H1 (cell line): Measurements from ENCODE around the gene ITGA11. TPM values are rescaled to one million over a fixed set of nuclear protein-coding genes. Genes with fewer than 3 reads are reported as not detected.
A peak's percentile ranks its signal among the peaks of the same experiment; 100 is the strongest.

Experiments used
- CTCF ChIA-PET: fragments of 300-600 bp; sonication (Branson Sonifier 250); formaldehyde crosslinking; loops from one replicate; lab custom pipeline; 2021; ENCODE audit not compliant: partially characterized antibody; lab: Charles Lee
- POLR2A ChIA-PET: fragments of 300-600 bp; sonication (Branson Sonifier 250); formaldehyde crosslinking; loops from one replicate; lab custom pipeline; 2021; ENCODE audit warnings: inconsistent platforms; ENCODE audit not compliant: partially characterized antibody; lab: Charles Lee
- DNase-seq, 2 experiments: peaks; one replicate each; pipeline versions ENCODE4 v3.0.0 to v3.0.0-alpha.2; 2010 to 2022; ENCODE audit warnings: low spot score in 2 of 2, low read depth in 1 of 2, mixed read lengths in 1 of 2
- FAIRE-seq: peaks from 2 replicates; lab custom pipeline; 2011; peaks lifted over from hg19 to GRCh38; lab: Jason Lieb, UNC
- H2AFZ ChIP-seq: 2 replicates; pipeline ENCODE4 v1.8.1; 2012; ENCODE audit warnings: low read length, inconsistent platforms
- H2AK5ac ChIP-seq: 2 replicates; pipeline ENCODE4 v1.6.1; 2013; ENCODE audit warnings: low read depth, low read length
- H2BK120ac ChIP-seq: replicated peaks from 2 replicates; pipeline ENCODE3; 2013; ENCODE audit warnings: low read depth, low read length, inconsistent platforms
- H2BK12ac ChIP-seq: 2 replicates; pipeline ENCODE4 v1.6.1; 2013; ENCODE audit warnings: low read depth, low read length
- H2BK15ac ChIP-seq: 2 replicates; pipeline ENCODE4 v1.6.1; 2013; ENCODE audit warnings: low read length
- H2BK20ac ChIP-seq: 2 replicates; pipeline ENCODE4 v1.6.1; 2013; ENCODE audit warnings: low read length
- H2BK5ac ChIP-seq: 2 replicates; pipeline ENCODE4 v1.6.1; 2013; ENCODE audit warnings: low read depth, low read length
- H3K14ac ChIP-seq: 2 replicates; pipeline ENCODE4 v1.6.1; 2013; ENCODE audit warnings: inconsistent platforms; ENCODE audit not compliant: insufficient read length
- H3K18ac ChIP-seq: 2 replicates; pipeline ENCODE4 v1.6.1; 2013; ENCODE audit warnings: low read length; ENCODE audit errors: extremely low read depth
- H3K23ac ChIP-seq: 2 replicates; pipeline ENCODE4 v1.6.1; 2013; ENCODE audit warnings: inconsistent platforms; ENCODE audit not compliant: insufficient read length
- H3K23me2 ChIP-seq: 2 replicates; pipeline ENCODE4 v1.6.1; 2013; ENCODE audit warnings: low read depth, low read length
- H3K27ac ChIP-seq: 2 replicates; pipeline ENCODE4 v1.6.1; 2011; ENCODE audit warnings: low read depth, low read length, inconsistent platforms
- H3K27me3 ChIP-seq, 4 experiments: replicated peaks in 1 of 4; 1 replicate in 1 of 4; 2 replicates in 3 of 4; pipeline versions ENCODE4 v1.6.1 to v1.8.1; 2011 to 2013; ENCODE audit warnings: low read length in 3 of 4, mild to moderate bottlenecking in 3 of 4, inconsistent platforms in 2 of 4, mixed read lengths in 2 of 4, moderate library complexity in 1 of 4; ENCODE audit not compliant: control insufficient read depth in 3 of 4, insufficient read depth in 3 of 4; ENCODE audit errors: extremely low read depth in 1 of 4
- H3K36me3 ChIP-seq, 4 experiments: 2 replicates each; pipeline versions ENCODE4 v1.6.1 to v1.8.1; 2011 to 2013; ENCODE audit warnings: mild to moderate bottlenecking in 4 of 4, low read length in 3 of 4, moderate library complexity in 2 of 4, control low read depth in 1 of 4, inconsistent platforms in 1 of 4; ENCODE audit not compliant: insufficient read depth in 4 of 4, control insufficient read depth in 2 of 4
- H3K4ac ChIP-seq: replicated peaks from 2 replicates; pipeline ENCODE3; 2013; ENCODE audit warnings: low read length, low read depth, mixed read lengths, inconsistent platforms; ENCODE audit not compliant: insufficient read length
- H3K4me1 ChIP-seq, 4 experiments: replicated peaks in 1 of 4; 1 replicate in 1 of 4; 2 replicates in 3 of 4; pipeline versions ENCODE4 v1.6.1 to v1.8.1; 2011 to 2013; ENCODE audit warnings: low read length in 3 of 4, inconsistent platforms in 2 of 4, mixed read lengths in 1 of 4; ENCODE audit not compliant: insufficient read depth in 4 of 4, control insufficient read depth in 3 of 4
- H3K4me2 ChIP-seq, 2 experiments: 2 replicates each; pipeline versions ENCODE4 v1.6.1 to v1.8.1; 2011 to 2013; ENCODE audit warnings: low read depth in 2 of 2, low read length in 2 of 2, control low read depth in 1 of 2, inconsistent platforms in 1 of 2, mild to moderate bottlenecking in 1 of 2; ENCODE audit not compliant: insufficient read depth in 1 of 2
- H3K4me3 ChIP-seq, 4 experiments: fragments of 200-600, 300-600 bp in 1 of 4; sonication (generic), shearing (Covaris generic), sonication (Bioruptor Twin) in 1 of 4; 2 replicates each; pipeline versions ENCODE4 v1.5.1 to v1.8.1; 2011 to 2016; ENCODE audit warnings: low read length in 4 of 4, low read depth in 3 of 4, control low read depth in 2 of 4, inconsistent platforms in 2 of 4, mild to moderate bottlenecking in 2 of 4, mixed read lengths in 1 of 4, moderate library complexity in 1 of 4; ENCODE audit not compliant: insufficient read depth in 2 of 4; ENCODE audit errors: extremely low read depth in 1 of 4
- H3K56ac ChIP-seq: replicated peaks from 2 replicates; pipeline ENCODE3; 2013; ENCODE audit warnings: low read depth, mild to moderate bottlenecking, mixed read lengths, low read length, inconsistent platforms; ENCODE audit not compliant: insufficient read length
- H3K79me1 ChIP-seq: 2 replicates; pipeline ENCODE4 v1.6.1; 2013; ENCODE audit warnings: low read depth, low read length, control low read depth
- H3K79me2 ChIP-seq, 2 experiments: 2 replicates each; pipeline versions ENCODE4 v1.6.1 to v1.8.1; 2012 to 2013; ENCODE audit warnings: low read length in 2 of 2, mild to moderate bottlenecking in 2 of 2, inconsistent platforms in 1 of 2; ENCODE audit not compliant: insufficient read depth in 2 of 2, control insufficient read depth in 1 of 2
- H3K9ac ChIP-seq, 4 experiments: replicated peaks in 1 of 4; 1 replicate in 1 of 4; 2 replicates in 3 of 4; pipeline versions ENCODE4 v1.6.1 to v1.8.1; 2011 to 2013; ENCODE audit warnings: low read depth in 3 of 4, low read length in 3 of 4, control low read depth in 2 of 4, mild to moderate bottlenecking in 2 of 4, moderate library complexity in 2 of 4, inconsistent platforms in 1 of 4; ENCODE audit errors: extremely low read depth in 1 of 4
- H3K9me3 ChIP-seq, 2 experiments: 2 replicates each; pipeline versions ENCODE4 v1.6.1 to v1.8.1; 2012 to 2013; ENCODE audit warnings: mild to moderate bottlenecking in 2 of 2, moderate library complexity in 2 of 2, control low read depth in 1 of 2, inconsistent platforms in 1 of 2, low read depth in 1 of 2, low read length in 1 of 2, mixed read lengths in 1 of 2; ENCODE audit not compliant: insufficient read depth in 2 of 2
- H4K20me1 ChIP-seq, 2 experiments: replicated peaks in 1 of 2; 2 replicates each; pipeline versions ENCODE3 to v1.8.1; 2011 to 2013; ENCODE audit warnings: inconsistent platforms in 2 of 2, low read length in 2 of 2, mild to moderate bottlenecking in 1 of 2; ENCODE audit not compliant: insufficient read depth in 2 of 2, control insufficient read depth in 1 of 2
- H4K5ac ChIP-seq: 2 replicates; pipeline ENCODE4 v1.6.1; 2013; ENCODE audit warnings: low read length, low read depth, mixed read lengths, inconsistent platforms; ENCODE audit not compliant: insufficient read length
- H4K8ac ChIP-seq: 2 replicates; pipeline ENCODE4 v1.8.0; 2013; ENCODE audit warnings: mild to moderate bottlenecking, moderate library complexity, low read length, inconsistent platforms; ENCODE audit not compliant: insufficient read depth; ENCODE audit errors: extremely low read depth
- H4K91ac ChIP-seq: replicated peaks from 2 replicates; pipeline ENCODE3; 2013; ENCODE audit warnings: low read length, mixed read lengths, inconsistent platforms; ENCODE audit not compliant: insufficient read length
- CTBP2 ChIP-seq: IDR thresholded peaks from 2 replicates; pipeline ENCODE4 v1.7.0; 2011; ENCODE audit warnings: borderline replicate concordance, mild to moderate bottlenecking, moderate library complexity, mixed read lengths, low read length; ENCODE audit not compliant: insufficient read depth, insufficient read length
- HDAC6 ChIP-seq: IDR thresholded peaks from one replicate; pipeline ENCODE4 v1.7.1; 2012; ENCODE audit warnings: low read depth, mild to moderate bottlenecking, inconsistent platforms, low read length, moderate library complexity
- SAP30 ChIP-seq: fragments of 300-600 bp; sonication (generic); IDR thresholded peaks from 2 replicates; pipeline ENCODE4 v1.7.1; 2012; ENCODE audit warnings: low read length, moderate library complexity, mild to moderate bottlenecking, inconsistent platforms; ENCODE audit not compliant: insufficient read depth, insufficient replicate concordance
- WGBS, 2 experiments: shearing (Covaris generic) in 1 of 2; methylation state at CpG; one replicate each; pipeline versions ENCODE4 v1.1.6 to v1.1.7; 2013 to 2015; ENCODE audit warnings: low lambda C conversion rate in 2 of 2, mixed read lengths in 2 of 2, inconsistent platforms in 1 of 2, low coverage in 1 of 2, missing lambda C conversion rate in 1 of 2; ENCODE audit not compliant: insufficient replicate concordance in 2 of 2, insufficient coverage in 1 of 2, insufficient read length in 1 of 2; ENCODE audit errors: extremely low coverage in 1 of 2, missing lambda C conversion rate in 1 of 2; 5-methylcytosine and 5-hydroxymethylcytosine counted together
- polyA plus RNA-seq, 7 experiments: library from polyadenylated mRNA; depleted of rRNA in 3 of 7; stranded (reverse) in 5 of 7; unstranded in 2 of 7; fragments of >200 nt in 5 of 7; fragments of 200-250 nt in 2 of 7; gene quantifications; 1 replicate in 5 of 7; 2 replicates in 1 of 7; 4 replicates in 1 of 7; pipeline versions ENCODE4 v1.2.1 to v1.2.3, GENCODE V29; 2011 to 2013; ENCODE audit warnings: missing spikeins in 2 of 7, mixed read lengths in 2 of 7
- total RNA-seq: library from RNA; stranded (reverse); fragmentation: NEBNext Ultra II Directional; extraction: Animal tissue kit (Norgen Biotek cat#: 25700); gene quantifications from 2 replicates; pipeline ENCODE4 v1.2.1, GENCODE V29; 2021

Gene ITGA11
- total and polyA plus RNA-seq, 2 of the 8 experiments (the other 6 are each of a cell fraction or from before 2014, with no cell fraction given): 0.05 to 0.06 TPM

- peak overlapping the region; percentile 89 to 97 (median 94) for H3K9ac ChIP-seq
- CTCF ChIA-PET: interaction anchor here (0.9 to 10.1 kb wide), 3 partner anchors 25 to 28 kb away, joined by 4 to 72 read pairs (median 4); no protein-coding TSS in a partner anchor
- H3K4me1 ChIP-seq: peaks cover 5 to 18% (median 13%) of the 10 kb centered on the region in 4 experiments; a peak in 6 of 7 replicates
- no peak overlapping the region for H3K14ac ChIP-seq
- H4K5ac ChIP-seq: peak overlapping the region; percentile 64
- H2BK5ac ChIP-seq: peak overlapping the region; percentile 97
- peak overlapping the region; percentile 99; the same call in 1 of the 2 replicates for H4K8ac ChIP-seq
- H2BK15ac ChIP-seq: 0 out of 2 replicates have a peak overlapping the region, but pooled peaks have one; percentile 66
- no peak overlapping the region for H2BK20ac ChIP-seq
- H3K27ac ChIP-seq: peak overlapping the region; percentile 94
- peaks cover 20 to 21% of the 10 kb centered on the region in 2 experiments for H4K20me1 ChIP-seq
- no peaks in the 10 kb centered on the region for H3K27me3 ChIP-seq
- H3K56ac ChIP-seq: peak overlapping the region; percentile 66
- no peak overlapping the region for H2BK12ac ChIP-seq
- H3K79me1 ChIP-seq: no peaks in the 10 kb centered on the region; the same call in 1 of the 2 replicates
- H4K91ac ChIP-seq: peak overlapping the region; percentile 79
- H3K79me2 ChIP-seq: peaks cover 23 to 56% of the 10 kb centered on the region in 2 experiments
- peaks cover 0 to under 1% (median under 1%) of the 10 kb centered on the region in 4 experiments; a peak in 2 of 8 replicates for H3K36me3 ChIP-seq
- POLR2A ChIA-PET: interaction anchor here (0.6 to 5.5 kb wide), 18 partner anchors 11 to 720 kb away, joined by 3 to 50 read pairs (median 5); partner anchors contain the start of gene CLN6
- 0 out of 2 replicates have a peak overlapping the region, but pooled peaks have one; percentile 81 for H3K18ac ChIP-seq
- no peak for DNase-seq
- FAIRE-seq: no peak
- TF ChIP-seq SAP30: peak; percentile 73
- TF ChIP-seq CTBP2: no peak
- no peak for TF ChIP-seq HDAC6
- TF ChIP-seq, all 59 proteins: peak for 1
- Histone ChIP-seq H2AK5ac (peak overlapping the region; percentile 47; the same call in 1 of the 2 replicates), H3K9me3 (no peaks in the 10 kb centered on the region), H3K23me2 (peaks cover 13% of the 10 kb centered on the region), H3K4ac (no peak overlapping the region), H3K4me3 (peak overlapping the region; percentile 78 to 99 (median 89)), H3K23ac (no peak overlapping the region), H2BK120ac (no peak overlapping the region), H3K4me2 (peak overlapping the region; percentile 86 to 95), H2AFZ (no peak overlapping the region)
- WGBS, 2 experiments: 12% methylated on average over 23 of the region's 23 CpGs; no CpG with 5 or more reads in 1 of the 2 experiments
These were observed 153.2 kb downstream of the ITGA11 start for GRCh38 chr15:68278595-68279405.
